NCI-H187 (cell line): ENCODE data around the gene RAB5B.
A peak's percentile ranks its signal among the peaks of the same experiment; 100 is the strongest.
"Not testable (repeated sequence)": the region's sequence is repeated elsewhere in the genome, so short reads cannot be mapped to it uniquely, and the experiment has no call there.

Experiments used
- DNase-seq, 2 experiments: peaks; one replicate each; lab custom pipeline; 2025; lab: John Stamatoyannopoulos, UW

RAB5B gene

DNA sequence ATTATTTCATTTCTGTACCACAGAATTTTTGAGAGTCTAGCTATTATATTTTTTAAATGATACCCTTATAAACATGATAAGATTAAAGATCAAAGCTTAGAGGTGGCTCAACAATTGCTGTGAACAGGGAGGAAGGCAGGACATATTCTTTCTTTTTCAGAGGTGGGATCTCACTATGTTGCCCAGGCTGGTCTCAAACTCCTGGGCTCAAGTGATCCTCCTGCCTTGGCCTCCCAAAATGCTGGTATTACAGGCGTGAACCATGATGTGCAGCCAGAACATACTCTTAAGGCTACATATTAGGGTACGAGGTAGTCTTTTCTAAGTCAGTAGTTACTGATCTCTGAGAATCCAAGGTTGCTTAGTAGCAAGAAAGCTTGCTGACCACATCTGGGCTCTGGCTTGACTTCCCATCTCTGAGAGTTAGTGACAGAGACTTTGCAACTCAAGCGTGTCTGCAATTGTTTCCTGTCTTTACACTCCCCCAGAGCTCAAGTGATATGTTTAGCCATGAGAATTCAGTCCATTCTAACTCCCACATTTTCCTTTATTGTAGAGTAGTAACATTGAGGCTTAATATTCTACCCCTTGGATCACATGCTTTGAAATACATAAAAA is 8.6 kb downstream of the RAB5B start:
- DNase-seq, result no peak

DNA sequence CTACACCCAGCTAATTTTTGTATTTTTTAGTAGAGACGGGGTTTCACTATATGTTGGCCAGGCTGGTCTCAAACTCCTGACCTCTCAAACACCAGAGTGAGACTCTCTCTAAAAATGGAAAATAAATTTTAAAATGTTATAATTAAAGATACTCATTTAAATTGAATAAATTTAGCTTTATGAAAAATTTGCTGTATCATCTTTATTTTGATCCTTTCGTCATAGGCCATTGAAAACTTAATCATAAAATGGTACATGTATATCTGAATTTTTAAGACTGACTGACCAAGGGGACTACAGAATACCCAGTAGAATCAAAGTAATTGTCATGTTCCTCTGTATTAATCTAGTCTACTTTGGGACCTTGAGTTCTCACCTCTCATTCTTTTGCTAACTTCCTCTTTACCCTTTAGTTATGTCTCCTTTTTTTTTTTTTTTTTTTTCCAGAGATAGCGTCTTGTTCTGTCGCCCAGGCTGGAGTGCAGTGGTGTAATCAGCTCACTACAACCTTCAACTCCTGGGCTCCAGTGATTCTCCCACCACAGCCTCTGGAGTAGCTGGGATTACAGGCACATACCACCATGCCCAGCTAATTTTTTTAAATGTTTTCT is 9.5 kb downstream of the RAB5B start:
- no peak for DNase-seq

DNA sequence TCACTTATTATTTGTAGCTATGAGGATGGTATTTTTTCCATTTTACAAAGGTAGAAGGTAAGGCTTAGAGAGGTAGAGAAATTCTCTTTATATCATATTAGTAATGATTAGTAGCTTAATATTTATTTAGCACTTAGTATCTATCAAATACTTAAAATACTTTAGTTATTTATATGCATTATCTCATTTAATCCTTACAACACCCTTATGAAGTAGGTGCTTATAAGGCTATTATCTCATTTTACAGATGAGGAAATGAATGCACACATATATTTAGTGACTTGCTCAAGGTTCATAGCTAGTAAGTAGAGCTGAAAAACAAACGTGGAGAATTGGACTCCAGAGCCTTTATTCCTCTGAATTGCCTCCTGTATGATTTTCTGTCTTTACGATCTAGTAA is 11.0 kb downstream of the RAB5B start:
- no peak for DNase-seq

DNA sequence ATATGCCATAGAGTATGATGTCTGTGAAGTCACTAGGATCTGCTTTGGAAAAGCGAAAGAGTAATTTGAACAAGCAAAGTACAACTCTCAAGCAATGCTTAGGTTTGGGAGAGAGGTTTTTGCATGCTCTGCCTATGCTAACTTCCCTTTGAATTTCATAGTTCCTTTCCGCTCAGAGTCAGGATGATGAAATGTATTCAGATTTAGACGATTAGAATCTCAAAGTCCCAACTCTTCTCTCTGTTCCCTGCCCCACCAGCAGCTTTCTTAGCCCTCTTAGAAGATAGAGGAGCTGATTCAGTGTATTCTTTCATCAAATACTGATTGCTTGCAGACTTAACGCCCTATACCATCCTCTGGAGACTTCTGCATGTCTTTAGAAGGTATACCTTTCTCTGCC is 11.5 kb downstream of the RAB5B start:
- DNase-seq, result no peak

DNA sequence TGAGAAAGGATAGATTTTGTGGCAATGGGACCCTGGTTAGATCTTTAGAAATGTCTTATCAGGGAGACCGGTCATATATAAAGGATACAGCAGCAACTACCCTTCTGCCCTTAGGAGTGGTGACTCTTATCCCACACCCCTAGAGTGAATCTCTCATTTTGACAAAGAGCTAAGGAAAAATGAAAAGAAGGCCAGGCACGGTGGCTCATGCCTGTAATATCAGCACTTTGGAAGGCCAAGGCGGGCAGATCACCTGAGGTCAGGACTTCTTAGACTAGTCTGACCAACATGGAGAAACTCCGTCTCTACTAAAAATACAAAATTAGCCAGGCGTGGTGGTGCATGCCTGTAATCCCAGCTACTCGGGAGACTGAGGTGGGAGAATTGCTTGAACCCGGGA is 12.1 kb downstream of the RAB5B start:
- not testable (repeated sequence) for DNase-seq

DNA sequence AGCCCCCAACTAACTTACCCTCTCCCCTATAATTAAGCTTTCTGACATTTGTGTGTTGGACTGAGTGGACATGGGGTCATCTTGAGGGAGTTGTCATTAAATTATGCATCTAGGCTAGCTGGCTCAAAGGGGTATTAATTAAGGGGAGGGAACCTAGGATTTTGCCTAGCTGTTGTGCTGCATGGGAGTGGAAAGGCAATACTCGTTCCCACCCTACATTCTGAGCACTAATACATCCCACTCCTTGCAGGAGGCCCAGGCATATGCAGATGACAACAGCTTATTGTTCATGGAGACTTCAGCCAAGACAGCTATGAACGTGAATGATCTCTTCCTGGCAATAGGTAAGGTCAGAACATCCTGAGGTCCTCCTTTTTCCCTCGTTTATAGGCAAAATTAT is 17.2 kb downstream of the RAB5B start:
- no peak for DNase-seq

DNA sequence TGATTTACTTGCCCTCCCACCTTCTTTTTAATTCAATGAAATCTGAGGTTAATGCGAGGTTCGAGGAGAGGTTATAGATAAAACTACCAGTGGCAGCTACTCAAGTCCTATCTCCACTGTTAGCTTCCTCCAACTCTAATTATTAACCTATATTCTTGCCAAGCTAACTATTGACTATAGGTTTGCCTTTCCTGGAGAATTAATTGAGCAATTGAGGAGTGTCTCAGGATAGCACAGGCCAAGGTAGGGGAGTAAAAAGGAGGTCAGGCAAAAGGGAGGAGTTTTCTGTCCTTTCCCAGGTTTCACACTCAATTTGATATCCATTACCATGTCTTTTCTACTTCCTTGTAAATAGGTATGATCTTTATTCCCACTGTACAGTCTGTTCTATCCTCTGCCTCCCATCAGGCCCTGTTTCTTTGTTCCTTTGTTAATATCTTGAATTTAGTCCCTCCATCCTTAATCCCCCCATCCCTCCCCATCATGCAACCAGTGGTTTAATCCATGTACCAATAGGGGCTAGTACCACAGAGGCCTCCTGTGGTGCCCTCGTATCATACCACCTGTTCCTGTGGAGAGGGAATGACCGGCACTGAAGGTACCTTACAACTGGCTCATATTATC is 19.5 kb downstream of the RAB5B start:
- DNase-seq, result no peak

DNA sequence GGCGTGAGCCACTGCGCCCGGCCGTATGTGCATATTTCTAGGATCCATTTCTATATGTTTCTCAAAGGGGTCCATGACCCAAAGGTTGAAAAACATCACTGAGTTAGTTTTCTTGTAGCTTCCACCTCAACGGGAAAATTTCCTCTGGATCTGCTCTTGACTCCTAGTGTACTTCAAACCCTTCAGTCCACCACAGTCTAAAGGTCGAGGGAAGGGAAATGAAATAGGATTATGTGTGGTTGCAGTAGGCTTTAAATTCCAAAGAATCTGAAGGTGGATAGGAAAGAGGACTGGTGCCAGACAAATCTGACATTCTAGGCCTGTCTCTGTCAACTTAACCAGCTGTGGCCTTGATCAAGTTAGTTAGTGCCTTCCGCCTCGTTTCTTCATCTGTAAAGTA is 21.5 kb downstream of the RAB5B start:
- no peak for DNase-seq

DNA sequence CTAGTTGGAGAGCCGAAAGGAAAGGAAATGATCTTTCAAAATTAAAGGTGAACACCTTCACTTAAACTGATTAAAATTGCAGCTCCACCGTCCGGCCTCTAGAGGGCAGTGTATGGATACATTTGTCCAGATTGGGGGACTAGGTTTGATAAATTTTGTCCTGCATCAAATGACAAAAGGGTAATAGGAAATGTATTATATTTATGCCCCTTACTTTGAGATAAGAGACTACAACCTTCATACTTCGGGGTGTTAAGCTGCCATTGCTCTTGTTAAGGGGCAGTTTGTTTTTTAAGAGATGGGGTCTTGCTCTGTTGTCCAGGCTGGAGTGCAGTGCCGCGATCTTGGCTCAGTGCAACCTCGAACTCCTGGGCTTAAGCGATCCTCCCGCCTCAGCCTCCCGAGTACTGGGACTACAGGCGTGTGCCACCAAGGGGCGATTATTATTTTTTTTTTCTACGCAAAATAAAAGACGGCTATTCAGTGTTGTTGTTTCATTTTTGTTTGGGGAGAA is 22.4 kb downstream of the RAB5B start:
- peak; percentile 40 to 43 for DNase-seq

DNA sequence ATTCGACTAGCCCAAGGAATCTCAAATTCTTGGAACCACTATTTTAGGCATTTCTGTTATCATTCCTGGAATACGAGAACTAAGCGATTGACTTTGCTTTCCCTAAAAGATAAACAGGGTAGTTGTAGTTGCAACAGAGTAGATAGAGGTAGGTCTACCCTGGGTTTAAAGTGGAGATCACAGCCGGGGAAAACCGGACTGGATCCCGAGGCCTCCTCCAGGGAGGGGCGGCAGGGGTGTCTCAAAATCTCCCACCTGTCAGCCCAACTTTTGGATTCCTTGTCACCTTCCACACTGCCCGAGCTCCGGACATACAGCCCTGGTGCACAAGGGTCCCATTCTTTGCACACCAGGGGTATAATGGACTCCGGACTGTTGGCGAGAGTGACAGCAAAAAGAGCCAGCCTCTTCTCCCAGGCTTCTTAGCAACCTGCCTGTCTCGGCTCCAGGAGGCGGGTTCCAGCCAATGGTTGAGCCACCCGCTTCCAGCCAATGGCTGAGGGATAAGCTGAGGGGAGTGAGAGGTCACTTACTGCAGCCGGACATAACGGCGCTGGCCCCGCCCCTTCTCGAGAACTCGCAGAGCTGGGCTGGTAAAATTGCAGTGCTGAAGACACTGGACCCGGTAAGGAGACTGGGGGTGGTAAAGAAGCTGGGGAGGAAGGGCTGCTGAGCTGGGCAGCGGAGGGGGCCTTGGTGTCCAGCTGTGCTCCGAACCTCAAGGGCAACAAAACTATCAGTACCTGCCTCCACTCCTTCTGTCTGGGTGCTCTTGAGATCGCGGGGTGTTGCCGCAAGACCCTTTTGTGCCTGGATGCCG is 23.0 kb downstream of the RAB5B start, which contains the start of gene SUOX:
Gene SUOX, plus strand, starts transcription at position 562 of the 820 bp plus-strand sequence. CDS start 4,946 bp downstream, outside the sequence.
- peak; percentile 82 to 88 for DNase-seq

DNA sequence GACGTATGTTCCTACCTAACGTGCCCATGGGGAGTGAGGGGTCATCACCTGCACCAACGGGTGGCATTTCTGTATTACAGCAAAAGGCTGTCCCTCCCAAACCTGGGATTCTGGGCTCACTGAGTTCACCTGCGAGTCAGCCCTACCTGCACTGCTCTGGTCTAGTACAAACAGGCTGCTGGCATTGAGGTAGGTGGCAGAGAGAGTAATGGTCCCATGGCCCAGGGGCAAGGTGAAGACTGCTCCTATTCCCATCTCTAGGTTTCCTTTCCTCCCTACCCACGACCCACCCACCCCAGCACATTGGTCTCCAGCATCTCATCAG is 23.6 kb downstream of the RAB5B start:
- DNase-seq, result no peak

DNA sequence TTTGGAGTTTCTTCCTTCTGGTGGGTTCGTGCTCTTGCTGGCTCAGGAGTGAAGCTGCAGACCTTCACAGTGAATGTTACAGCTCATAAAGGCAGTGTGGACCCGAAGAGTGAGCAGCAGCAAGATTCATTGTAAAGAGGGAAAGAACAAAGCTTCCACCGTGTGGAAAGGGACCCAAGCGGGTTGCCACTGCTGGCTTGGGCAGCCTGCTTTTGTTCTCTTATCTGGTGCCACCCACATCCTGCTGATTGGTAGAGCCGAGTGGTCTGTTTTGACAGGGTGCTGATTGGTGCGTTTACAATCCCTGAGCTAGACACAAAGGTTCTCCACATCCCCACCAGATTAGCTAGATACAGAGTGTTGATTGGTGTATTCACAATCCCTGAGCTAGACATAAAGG is 25.6 kb downstream of the RAB5B start:
- not testable (repeated sequence) for DNase-seq

DNA sequence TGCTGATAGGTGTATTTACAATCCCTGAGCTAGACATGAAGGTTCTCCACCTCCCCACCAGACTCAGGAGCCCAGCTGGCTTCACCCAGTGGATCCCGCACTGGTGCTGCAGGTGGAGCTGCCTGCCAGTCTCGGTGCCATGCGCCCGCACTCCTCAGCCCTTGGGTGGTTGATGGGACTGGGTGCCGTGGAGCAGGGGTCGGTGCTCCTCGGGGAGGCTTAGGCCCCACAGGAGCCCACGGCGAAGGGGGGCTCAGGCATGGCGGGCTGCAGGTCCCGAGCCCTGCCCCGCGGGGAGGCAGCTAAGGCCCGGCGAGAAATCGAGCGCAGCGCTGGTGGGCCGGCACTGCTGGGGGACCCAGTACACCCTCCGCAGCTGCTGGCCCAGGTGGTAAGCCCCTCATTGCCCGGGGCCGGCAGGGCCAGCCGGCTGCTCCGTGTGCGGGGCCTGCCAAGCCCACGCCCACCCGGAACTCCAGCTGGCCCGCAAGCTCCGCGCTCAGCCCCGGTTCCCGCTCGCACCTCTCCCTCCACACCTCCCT is 26.2 kb downstream of the RAB5B start:
- DNase-seq, result not testable (repeated sequence)

DNA sequence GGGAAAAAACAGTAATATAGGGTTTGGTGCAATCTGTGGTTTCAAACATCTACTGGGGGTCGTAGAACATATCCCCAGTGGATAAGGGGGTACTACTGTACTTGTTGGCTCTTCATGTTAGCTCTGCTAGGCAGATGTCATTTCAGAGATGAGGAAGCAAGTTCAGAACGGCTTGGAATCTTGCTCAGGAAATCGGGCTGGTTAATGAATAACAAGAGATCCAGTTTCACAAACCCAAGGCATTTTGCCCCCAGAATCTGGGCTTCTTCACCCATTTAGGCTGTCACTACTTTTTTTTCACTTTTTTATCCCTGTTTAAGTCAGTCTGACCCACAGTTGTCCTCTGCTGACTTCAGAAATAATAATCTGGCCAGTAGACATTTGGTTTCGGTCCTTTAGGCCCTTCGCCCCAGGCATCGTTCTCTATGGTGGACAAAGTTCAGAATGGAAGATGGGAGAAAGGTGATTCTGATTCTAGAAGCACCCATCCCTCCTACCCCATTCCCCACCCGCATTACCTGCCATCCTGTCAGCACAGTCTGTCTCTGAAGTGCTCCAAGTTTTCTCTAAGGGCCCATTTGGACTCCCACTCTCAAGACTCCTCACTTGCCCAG is 27.7 kb downstream of the RAB5B start:
- no peak for DNase-seq

DNA sequence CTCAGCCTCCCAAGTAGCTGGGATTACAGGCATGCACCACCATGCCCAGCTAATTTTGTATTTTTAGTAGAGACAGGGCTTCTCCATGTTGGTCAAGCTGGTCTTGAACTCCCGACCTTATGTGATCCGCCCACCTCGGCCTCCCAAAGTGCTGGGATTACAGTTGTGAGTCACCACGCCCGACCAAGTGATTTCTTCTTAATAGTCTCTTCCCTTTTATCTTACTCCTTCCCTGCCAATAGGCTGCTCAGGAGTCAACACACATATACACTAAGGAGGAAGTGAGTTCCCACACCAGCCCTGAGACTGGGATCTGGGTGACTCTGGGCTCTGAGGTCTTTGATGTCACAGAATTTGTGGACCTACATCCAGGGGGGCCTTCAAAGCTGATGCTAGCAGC is 29.5 kb downstream of the RAB5B start:
- DNase-seq, result not testable (repeated sequence)

DNA sequence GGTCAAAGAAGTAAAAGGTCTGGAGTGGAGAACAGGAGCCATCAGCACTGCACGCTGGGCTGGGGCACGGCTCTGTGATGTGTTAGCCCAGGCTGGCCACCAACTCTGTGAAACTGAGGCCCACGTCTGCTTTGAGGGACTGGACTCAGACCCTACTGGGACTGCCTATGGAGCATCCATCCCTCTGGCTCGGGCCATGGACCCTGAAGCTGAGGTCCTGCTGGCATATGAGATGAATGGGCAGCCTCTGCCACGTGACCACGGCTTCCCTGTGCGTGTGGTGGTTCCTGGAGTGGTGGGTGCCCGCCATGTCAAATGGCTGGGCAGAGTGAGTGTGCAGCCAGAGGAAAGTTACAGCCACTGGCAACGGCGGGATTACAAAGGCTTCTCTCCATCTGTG is 30.3 kb downstream of the RAB5B start:
- no peak for DNase-seq

DNA sequence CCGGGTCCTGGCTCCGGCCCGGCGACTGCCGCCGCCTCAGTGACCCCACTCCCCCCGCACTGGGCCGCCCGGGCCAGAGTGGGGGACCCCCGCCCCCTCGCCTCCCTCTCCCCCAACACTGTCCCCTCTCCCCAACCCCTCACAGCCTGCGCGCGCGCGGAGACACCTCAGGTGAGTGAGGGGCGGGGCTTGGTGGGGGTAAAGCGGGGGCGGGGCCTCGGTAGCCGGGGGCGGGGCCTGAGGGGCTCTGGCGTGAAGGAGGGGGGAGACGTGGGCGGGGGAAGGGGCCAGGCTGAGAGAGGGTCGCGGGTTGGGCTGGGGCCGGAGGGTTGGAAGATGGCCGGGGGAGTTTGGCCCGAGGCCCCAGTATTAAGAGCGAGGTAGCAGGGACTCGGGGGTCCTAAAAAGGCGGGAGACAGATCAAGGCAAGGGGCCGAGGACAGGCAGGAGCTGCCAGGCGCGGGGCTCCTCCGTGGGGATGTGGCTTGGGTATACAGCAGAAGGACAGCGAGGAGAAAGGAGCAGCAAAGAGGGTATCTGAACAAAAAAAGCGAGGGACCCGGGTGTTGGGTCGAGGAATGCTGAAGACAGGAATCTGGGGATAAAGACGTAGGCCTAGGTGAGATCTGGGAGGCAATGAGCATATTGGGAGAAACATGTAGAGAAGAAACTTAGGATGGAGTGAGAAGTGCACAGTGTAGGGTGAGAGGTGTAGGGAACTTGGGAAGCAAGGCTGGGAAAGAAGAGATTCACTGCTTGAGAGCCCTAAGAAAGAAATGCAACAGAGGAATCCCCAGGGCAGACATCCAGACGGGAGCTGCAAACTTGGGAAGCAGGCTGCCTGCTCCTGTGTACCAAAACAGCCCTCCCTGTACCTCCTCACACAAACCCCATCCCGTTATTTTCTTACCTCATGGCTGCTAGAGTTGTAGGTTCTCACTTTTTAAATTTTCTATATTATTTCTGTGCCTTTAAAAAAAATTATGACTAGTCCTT is 34.0 kb downstream of the RAB5B start:
- peak; percentile 70 to 75 for DNase-seq

DNA sequence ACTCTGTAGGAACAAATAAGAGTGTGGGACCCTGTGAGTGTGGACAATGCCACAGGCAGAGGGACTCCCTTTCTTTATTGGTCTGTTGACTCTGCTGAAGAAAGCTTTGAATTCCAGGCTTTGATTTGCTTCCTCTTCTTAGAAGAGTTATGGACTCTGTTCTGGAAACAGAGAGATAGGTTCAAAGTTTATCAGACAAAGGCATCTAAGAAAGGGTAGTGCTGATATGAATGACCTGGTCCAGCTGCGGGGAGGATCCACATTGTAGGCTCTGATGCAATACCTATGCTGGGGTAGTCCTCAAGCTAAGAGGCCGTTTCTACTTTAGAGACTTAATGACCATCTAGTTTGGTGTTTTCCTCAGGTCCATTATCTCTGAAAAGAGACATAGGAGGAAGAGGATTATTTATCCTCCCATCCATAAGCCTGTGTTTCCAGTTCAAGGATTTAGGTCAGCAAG is 36.3 kb downstream of the RAB5B start:
- DNase-seq, result no peak

DNA sequence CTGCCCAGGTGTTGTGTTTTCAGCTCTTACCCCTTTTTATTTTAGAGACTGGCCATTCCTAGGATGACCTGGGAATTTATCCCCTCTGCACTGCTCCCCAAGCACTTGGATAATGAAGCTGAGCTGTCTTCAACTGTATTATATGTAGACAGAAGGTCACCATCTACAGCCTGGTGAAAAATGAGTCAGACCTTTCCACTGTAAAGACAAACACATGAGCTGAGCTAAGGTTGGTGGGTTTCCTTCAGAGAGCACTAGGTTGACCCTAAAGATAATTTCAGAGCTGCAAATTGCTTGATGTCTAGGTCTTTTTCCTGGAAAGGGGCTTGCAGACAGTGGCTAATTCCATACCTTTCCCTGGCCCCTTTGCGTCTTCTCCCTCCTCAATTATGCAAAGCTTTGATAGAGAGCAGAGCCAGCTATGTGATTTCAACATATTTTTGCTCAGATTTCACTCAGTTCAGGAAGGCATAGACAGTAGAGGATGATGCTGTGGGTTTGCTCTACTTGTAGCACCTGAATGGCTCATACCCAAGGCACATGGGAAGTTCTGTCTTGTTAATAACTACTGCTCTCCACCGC is 37.7 kb downstream of the RAB5B start:
- no peak for DNase-seq

DNA sequence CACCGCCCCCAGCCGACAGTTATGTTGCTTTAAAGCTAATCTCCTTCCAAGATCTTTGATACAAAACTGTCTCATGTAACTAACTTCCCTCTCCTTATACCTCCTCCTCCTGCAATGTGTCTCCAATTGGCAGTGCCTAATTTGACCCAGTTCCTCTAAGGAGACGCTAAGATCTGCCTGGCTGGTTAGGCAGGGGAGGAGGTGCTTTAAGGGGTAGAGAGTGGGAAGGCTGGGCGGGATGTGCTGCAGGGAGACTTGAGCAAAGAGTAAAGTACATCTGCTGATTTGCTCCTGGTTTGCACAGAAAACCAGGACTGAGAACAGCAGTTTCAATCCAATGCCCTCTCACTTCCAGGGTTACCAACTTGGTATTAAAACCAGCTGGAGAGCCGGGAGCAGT is 39.6 kb downstream of the RAB5B start:
- no peak for DNase-seq
